Epithelial cell of esophagus (primary cell): Measurements from ENCODE around the gene AQP4.

ENCODE experiments used
- DNase-seq: peaks from one replicate; pipeline ENCODE4 v3.0.0; 2010; ENCODE audit warnings: low read depth
- H3K4me3 ChIP-seq: 2 replicates; pipeline ENCODE4 v1.5.1; 2011; ENCODE audit warnings: mild to moderate bottlenecking, low read length, control low read depth
- TF ChIP-seq, protein P1 (sequence below): IDR thresholded peaks from 2 replicates; pipeline ENCODE4 v1.5.1; 2011; ENCODE audit warnings: low read depth, mild to moderate bottlenecking, low read length, control low read depth, inconsistent platforms; ENCODE audit not compliant: insufficient read depth; ENCODE audit errors: missing control alignments

AQP4 gene

GRCh38 chr18:26894426-26894825 lies 28.9 kb upstream of the AQP4 start:
- TF ChIP-seq, protein P1, sequence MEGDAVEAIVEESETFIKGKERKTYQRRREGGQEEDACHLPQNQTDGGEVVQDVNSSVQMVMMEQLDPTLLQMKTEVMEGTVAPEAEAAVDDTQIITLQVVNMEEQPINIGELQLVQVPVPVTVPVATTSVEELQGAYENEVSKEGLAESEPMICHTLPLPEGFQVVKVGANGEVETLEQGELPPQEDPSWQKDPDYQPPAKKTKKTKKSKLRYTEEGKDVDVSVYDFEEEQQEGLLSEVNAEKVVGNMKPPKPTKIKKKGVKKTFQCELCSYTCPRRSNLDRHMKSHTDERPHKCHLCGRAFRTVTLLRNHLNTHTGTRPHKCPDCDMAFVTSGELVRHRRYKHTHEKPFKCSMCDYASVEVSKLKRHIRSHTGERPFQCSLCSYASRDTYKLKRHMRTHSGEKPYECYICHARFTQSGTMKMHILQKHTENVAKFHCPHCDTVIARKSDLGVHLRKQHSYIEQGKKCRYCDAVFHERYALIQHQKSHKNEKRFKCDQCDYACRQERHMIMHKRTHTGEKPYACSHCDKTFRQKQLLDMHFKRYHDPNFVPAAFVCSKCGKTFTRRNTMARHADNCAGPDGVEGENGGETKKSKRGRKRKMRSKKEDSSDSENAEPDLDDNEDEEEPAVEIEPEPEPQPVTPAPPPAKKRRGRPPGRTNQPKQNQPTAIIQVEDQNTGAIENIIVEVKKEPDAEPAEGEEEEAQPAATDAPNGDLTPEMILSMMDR = no peak
- no peak for DNase-seq
- H3K4me3 ChIP-seq = no peak overlapping the region

DNA sequence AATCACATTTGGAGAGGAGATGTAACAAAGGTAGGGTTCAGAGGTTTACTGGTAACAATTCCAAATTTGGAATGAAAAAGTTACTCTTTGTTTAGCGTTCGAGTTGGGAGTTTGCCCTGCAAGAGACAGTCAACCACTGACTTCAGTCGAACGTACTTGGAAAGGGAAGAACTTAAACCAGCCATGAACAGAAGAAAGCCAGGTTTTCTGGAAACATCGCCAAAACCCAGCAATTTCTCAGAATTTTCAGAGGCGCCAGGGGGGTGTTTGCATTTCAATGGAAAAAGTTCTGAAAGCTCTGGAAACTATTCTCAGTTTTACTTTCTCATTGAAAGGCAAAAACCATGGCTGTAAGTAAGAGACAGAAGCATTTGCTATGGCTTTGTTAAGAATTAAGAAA lies 28.5 kb upstream of the AQP4 start:
- no peak for DNase-seq
- TF ChIP-seq, protein P1 = no peak
- H3K4me3 ChIP-seq = no peak overlapping the region

DNA sequence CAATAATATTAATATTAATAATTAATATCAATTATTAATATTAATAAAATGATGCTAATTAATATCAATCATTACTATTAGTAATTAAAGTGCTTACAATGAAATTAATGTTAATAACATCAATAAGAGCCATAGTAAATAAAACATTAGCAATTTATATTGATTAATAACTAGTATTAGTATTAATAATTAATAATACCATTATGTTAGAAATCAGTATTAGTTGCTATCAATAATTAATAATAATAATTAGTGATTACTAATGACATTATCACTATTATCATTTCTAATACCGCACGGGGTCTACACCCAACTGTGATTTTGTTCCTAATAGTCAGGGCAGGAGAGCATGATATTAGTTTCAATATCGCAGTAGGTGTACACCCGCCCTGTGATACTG lies 22.8 kb upstream of the AQP4 start:
- no peak overlapping the region for H3K4me3 ChIP-seq
- TF ChIP-seq, protein P1 = no peak
- no peak for DNase-seq

DNA sequence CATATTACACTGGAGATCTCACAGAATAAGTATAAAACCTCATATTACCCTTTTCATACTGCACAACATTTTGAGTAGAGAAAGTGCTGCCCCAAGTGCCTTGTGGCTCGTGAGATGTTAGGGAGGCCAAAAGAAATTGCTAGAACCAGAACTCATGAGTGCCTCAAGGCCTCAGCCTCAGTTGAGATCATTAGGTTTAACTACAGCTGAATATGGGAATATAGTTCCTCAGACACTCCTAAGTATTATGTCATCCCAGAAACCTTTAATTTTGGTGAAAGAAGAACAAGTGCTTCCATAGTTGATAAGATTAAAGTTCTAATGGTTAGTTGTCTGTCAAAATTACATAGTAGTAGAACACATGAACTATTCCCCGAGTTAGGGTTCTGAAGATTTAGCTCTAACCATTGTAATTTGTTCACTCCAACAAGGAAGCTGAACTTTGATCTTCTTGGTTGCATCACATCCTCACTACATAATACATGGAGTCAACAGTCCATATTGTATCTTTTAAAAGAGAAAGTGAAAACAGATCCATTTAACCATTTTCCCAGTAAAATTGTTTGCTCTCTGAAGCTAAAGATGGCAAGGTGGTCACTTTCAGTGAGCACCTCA lies 9.6 kb upstream of the AQP4 start:
- TF ChIP-seq, protein P1 = no peak
- no peak for DNase-seq
- H3K4me3 ChIP-seq = no peak overlapping the region

- TF ChIP-seq, protein P1 = no peak
- no peak overlapping the region for H3K4me3 ChIP-seq
- no peak for DNase-seq
Observed at GRCh38 chr18:26874283-26874682, 8.8 kb upstream of the AQP4 start.

GRCh38 chr18:26869640-26870039 lies 4.1 kb upstream of the AQP4 start:
- TF ChIP-seq, protein P1 = no peak
- H3K4me3 ChIP-seq = no peak overlapping the region
- no peak for DNase-seq

- DNase-seq = no peak
- no peak overlapping the region for H3K4me3 ChIP-seq
- TF ChIP-seq, protein P1 = no peak
Observed at GRCh38 chr18:26868968-26869586, 3.6 kb upstream of the AQP4 start.
